Neural crest cell (in vitro differentiated cells): ENCODE results near the gene CHAF1A. TPM values are rescaled to one million over a fixed set of nuclear protein-coding genes. Genes with fewer than 3 reads are reported as not detected.

Source experiments
- DNase-seq: peaks from one replicate; pipeline ENCODE4 v3.0.0; 2021; ENCODE audit warnings: low read depth, mixed read lengths, low spot score
- H3K27ac Mint-ChIP-seq: one replicate; pipeline ENCODE4 v1.8.0; 2021; ENCODE audit warnings: mild to moderate bottlenecking, mixed read lengths; ENCODE audit not compliant: unreplicated experiment
- H3K27me3 Mint-ChIP-seq: 2 replicates; pipeline ENCODE4 v1.8.0; 2021; ENCODE audit warnings: low read depth, mild to moderate bottlenecking, mixed read lengths
- H3K36me3 Mint-ChIP-seq: 2 replicates; pipeline ENCODE4 v1.8.0; 2021; ENCODE audit warnings: low read depth, mild to moderate bottlenecking, mixed read lengths
- H3K4me1 Mint-ChIP-seq: 2 replicates; pipeline ENCODE4 v1.8.0; 2021; ENCODE audit warnings: mixed read lengths
- H3K4me3 Mint-ChIP-seq: one replicate; pipeline ENCODE4 v1.8.0; 2021; ENCODE audit warnings: mild to moderate bottlenecking, mixed read lengths
- H3K9me3 Mint-ChIP-seq: 2 replicates; pipeline ENCODE4 v1.8.0; 2021; ENCODE audit warnings: mixed read lengths
- CTCF ChIP-seq: fragments of 200-600 bp; sonication (generic); conservative IDR thresholded peaks from 2 replicates; pipeline ENCODE4 v1.5.0; 2021; ENCODE audit warnings: antibody characterized with exemption, mild to moderate bottlenecking
- total RNA-seq: library from RNA; stranded (reverse); gene quantifications from 2 replicates; pipeline ENCODE4 v1.2.1, GENCODE V29; 2021

Gene CHAF1A
- total RNA-seq, 1 donor from 2014 or later: 120 TPM

- peaks cover 17% of the 10 kb centered on the region for H3K4me1 Mint-ChIP-seq
- peak overlapping the region; percentile 89 for H3K27ac Mint-ChIP-seq
- H3K27me3 Mint-ChIP-seq: peaks cover 4% of the 10 kb centered on the region
- DNase-seq: no peak
- H3K36me3 Mint-ChIP-seq: no peaks in the 10 kb centered on the region
- H3K4me3 Mint-ChIP-seq: peak overlapping the region; percentile 31
- no peaks in the 10 kb centered on the region for H3K9me3 Mint-ChIP-seq
- TF ChIP-seq CTCF: no peak
Measured at GRCh38 chr19:4367781-4368127, 34.7 kb upstream of the CHAF1A start.

GRCh38 chr19:4368128-4368820 lies 34.2 kb upstream of the CHAF1A start:
- Mint-ChIP-seq H3K4me3 (peak overlapping the region; percentile 31), H3K27me3 (peaks cover 4% of the 10 kb centered on the region), H3K4me1 (peaks cover 17% of the 10 kb centered on the region), H3K36me3 (no peaks in the 10 kb centered on the region), H3K9me3 (no peaks in the 10 kb centered on the region), H3K27ac (peak overlapping the region; percentile 89)
- TF ChIP-seq CTCF: no peak
- no peak for DNase-seq

- H3K9me3 Mint-ChIP-seq: no peaks in the 10 kb centered on the region
- no peak overlapping the region for H3K27ac Mint-ChIP-seq
- no peaks in the 10 kb centered on the region for H3K36me3 Mint-ChIP-seq
- TF ChIP-seq CTCF: no peak
- peaks cover 4% of the 10 kb centered on the region for H3K27me3 Mint-ChIP-seq
- peak overlapping the region; percentile 49 for H3K4me3 Mint-ChIP-seq
- peaks cover 23% of the 10 kb centered on the region for H3K4me1 Mint-ChIP-seq
- DNase-seq: no peak
Measured at GRCh38 chr19:4369109-4369887, 33.1 kb upstream of the CHAF1A start.

- H3K9me3 Mint-ChIP-seq: no peaks in the 10 kb centered on the region
Measured at GRCh38 chr19:4369888-4370260, 32.6 kb upstream of the CHAF1A start.

More at GRCh38 chr19:4369888-4370260, 32.6 kb upstream of the CHAF1A start:
- H3K4me3 Mint-ChIP-seq: peak overlapping the region; percentile 49
- H3K27me3 Mint-ChIP-seq: peaks cover 4% of the 10 kb centered on the region
- no peaks in the 10 kb centered on the region for H3K36me3 Mint-ChIP-seq
- peak; percentile 50 for TF ChIP-seq CTCF
- H3K27ac Mint-ChIP-seq: no peak overlapping the region
- DNase-seq: peak; percentile 36
- H3K4me1 Mint-ChIP-seq: peaks cover 23% of the 10 kb centered on the region
